Activated CD8-positive, alpha-beta memory T cell treated with anti-CD3 and anti-CD28 coated beads, Interleukin-2, amount 10 ng/mL, durations not matched to agents 7 days and 5 days (primary cell): Measurements from ENCODE around the gene KIF6. TPM values are rescaled to one million over a fixed set of nuclear protein-coding genes. Genes with fewer than 3 reads are reported as not detected.
"Not testable (repeated sequence)": the region's sequence is repeated elsewhere in the genome, so short reads cannot be mapped to it uniquely, and the experiment has no call there.

Experiments used
- ATAC-seq: fragments of 150-1000 bp; cut with Tn5 transposase; one replicate; pipeline ENCODE4 v1.10.0; 2021; ENCODE audit warnings: moderate library complexity
- CTCF ChIA-PET: fragments of 350-600 bp; sonication (Branson Sonifier 250); formaldehyde crosslinking; loops from one replicate; lab custom pipeline; 2021; ENCODE audit warnings: antibody characterized with exemption; lab: Charles Lee
- DNase-seq: peaks from one replicate; pipeline ENCODE4 v3.0.0-alpha.2; 2020
- H3K27ac Mint-ChIP-seq: one replicate; pipeline ENCODE4 v1.8.0; 2021; ENCODE audit warnings: mild to moderate bottlenecking, mixed read lengths
- H3K27me3 Mint-ChIP-seq: one replicate; pipeline ENCODE4 v1.8.0; 2021; ENCODE audit warnings: mixed read lengths
- H3K36me3 Mint-ChIP-seq: one replicate; pipeline ENCODE4 v1.8.0; 2021; ENCODE audit warnings: mild to moderate bottlenecking, mixed read lengths
- H3K4me1 Mint-ChIP-seq: one replicate; pipeline ENCODE4 v1.8.0; 2021; ENCODE audit warnings: mixed read lengths
- H3K4me3 Mint-ChIP-seq: one replicate; pipeline ENCODE4 v1.8.0; 2021; ENCODE audit warnings: mild to moderate bottlenecking, moderate library complexity, mixed read lengths
- H3K9me3 Mint-ChIP-seq: one replicate; pipeline ENCODE4 v1.8.0; 2022; ENCODE audit warnings: low read depth, mixed read lengths
- total RNA-seq, 2 experiments: library from RNA; stranded (reverse); gene quantifications; one replicate each; pipeline ENCODE4 v1.2.3, GENCODE V29; 2021

KIF6 gene
- total RNA-seq, 2 experiments from 2014 or later = not detected

DNA sequence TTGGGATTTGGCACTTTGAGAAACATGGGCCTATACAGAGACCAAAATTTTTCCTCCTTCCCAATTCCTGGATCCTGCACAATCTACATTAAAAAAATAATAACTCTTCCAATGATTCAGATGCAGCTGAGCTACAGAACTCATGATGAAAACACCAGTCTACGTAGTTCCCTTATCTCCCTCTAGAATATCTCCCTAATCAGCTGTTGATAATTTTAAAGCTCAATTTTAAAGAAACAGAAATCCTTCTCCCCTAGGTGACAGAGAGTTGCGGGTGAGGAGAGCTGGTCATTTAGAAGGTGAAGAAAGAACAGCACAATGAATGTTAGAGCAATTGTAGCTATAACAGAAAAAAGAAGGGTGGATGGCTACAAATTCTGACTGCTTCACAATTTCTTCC, 227.1 kb downstream of the KIF6 start:
- Mint-ChIP-seq H3K36me3 (no peaks in the 10 kb centered on the region), H3K27me3 (peaks cover 13% of the 10 kb centered on the region), H3K4me1 (no peaks in the 10 kb centered on the region), H3K4me3 (no peak overlapping the region), H3K9me3 (peaks cover 2% of the 10 kb centered on the region), H3K27ac (no peak overlapping the region)
- CTCF ChIA-PET = no interaction called here
- ATAC-seq = no peak
- DNase-seq = no peak

DNA sequence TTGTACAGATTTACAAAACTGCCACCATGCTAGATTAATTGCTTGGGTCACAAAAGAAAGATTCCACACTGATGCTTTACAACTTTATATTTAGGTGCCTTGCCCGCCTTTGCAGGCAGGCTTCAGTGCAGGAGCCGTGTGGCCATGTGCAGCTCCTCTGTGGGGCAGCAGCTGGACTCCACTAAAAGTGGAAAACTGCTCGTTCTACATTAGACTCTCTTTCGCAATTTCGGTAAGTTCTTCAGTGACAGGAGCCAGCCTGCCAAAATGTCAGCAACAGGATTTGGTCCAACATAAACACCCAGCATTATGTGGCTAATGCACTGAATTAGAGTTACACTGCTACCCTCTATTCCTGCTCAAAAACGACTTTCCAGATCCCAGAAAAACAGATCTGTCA, 228.3 kb downstream of the KIF6 start:
- Mint-ChIP-seq H3K27ac (no peak overlapping the region), H3K4me3 (no peak overlapping the region), H3K4me1 (no peaks in the 10 kb centered on the region), H3K36me3 (no peaks in the 10 kb centered on the region), H3K9me3 (peaks cover 2% of the 10 kb centered on the region), H3K27me3 (peaks cover 18% of the 10 kb centered on the region)
- CTCF ChIA-PET = no interaction called here
- ATAC-seq (no peak), DNase-seq (no peak)

DNA sequence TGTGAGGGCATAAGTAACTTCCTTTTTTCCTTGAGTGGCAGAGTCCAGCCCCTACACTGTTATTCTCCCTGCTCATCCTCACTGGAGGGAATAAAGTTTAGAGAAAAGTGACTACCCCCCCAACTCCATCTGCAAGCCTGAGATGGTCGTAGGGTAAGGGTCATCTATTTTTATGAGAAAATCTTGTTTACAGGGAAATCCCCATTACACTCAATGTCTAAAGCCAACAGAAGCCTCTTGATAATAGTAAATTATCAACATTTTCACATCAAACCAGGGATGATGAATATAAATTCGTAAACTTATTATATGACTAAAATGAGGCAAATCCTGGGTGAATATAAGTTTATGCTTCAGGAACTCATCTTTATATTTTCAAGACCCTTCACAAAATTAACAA, 228.8 kb downstream of the KIF6 start:
- DNase-seq (no peak), ATAC-seq (no peak)
- Mint-ChIP-seq H3K9me3 (peaks cover 1% of the 10 kb centered on the region), H3K36me3 (no peaks in the 10 kb centered on the region), H3K27ac (no peak overlapping the region), H3K27me3 (peaks cover 20% of the 10 kb centered on the region), H3K4me3 (no peak overlapping the region), H3K4me1 (no peaks in the 10 kb centered on the region)
- CTCF ChIA-PET = no interaction called here

DNA sequence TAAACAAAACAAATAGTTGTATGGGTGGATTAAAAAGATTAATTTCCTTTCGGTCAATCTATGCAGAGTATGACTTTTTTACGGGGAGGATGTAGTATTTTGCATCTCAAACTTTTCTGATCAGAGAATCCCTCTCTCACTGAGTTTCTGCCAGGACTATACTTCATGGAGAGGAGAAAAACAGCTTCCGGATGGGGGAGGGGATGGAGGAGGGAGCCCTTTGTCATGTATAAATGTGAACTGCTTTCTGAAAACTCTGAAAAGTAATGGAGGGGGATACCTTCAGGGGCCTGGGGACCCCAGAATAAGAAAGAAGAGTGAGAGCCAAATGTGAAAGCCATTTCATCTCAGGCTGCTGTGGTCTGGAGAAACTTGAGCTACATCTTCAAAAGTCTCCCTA, 229.6 kb downstream of the KIF6 start:
- no peaks in the 10 kb centered on the region for H3K9me3 Mint-ChIP-seq
- no peaks in the 10 kb centered on the region for H3K4me1 Mint-ChIP-seq
- H3K27ac Mint-ChIP-seq = no peak overlapping the region
- peaks cover 20% of the 10 kb centered on the region for H3K27me3 Mint-ChIP-seq
- no peaks in the 10 kb centered on the region for H3K36me3 Mint-ChIP-seq
- ATAC-seq = no peak
- H3K4me3 Mint-ChIP-seq = no peak overlapping the region
- DNase-seq = no peak
- CTCF ChIA-PET = no interaction called here

DNA sequence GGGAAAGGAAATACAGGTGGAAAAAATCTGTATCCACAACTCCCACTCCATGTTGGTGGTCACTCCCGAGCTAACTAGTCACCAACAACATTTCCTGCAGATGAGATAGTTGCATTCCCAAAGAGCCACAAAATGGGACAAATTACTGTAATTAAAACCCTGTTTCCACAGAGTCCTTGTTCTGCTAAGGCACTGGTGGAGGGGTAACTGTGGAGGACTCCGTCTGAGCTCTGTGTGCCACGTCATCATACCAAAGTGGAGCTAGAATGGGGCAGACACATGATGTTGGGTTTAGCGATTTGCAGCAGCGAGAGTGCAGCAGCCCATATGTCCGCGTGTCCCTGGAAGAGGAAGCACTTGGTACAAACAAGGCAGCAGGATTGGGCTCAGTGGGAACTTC, 230.2 kb downstream of the KIF6 start:
- ATAC-seq = no peak
- no peaks in the 10 kb centered on the region for H3K9me3 Mint-ChIP-seq

DNA sequence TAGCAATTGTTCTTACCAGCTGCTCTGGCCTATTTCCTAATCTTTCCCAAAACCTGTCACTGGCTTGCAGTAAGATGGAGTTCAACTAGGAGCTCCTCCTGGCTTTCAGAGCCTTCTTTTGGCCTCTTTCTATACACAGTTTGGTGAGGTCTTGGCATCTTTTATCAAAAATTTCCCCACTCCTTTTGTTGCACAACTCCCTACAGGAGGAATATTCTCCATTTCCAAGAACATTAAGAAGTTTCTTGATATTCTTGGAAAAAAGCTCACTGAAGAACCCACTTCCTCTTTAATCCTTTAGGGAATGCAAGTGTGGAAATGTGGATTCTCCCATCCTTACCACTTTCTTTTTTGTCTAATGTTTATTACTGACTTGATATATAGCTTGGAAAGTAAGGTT, 231.4 kb downstream of the KIF6 start:
- CTCF ChIA-PET = no interaction called here
- Mint-ChIP-seq H3K27ac (no peak overlapping the region), H3K4me1 (no peaks in the 10 kb centered on the region), H3K9me3 (no peaks in the 10 kb centered on the region), H3K27me3 (peaks cover 34% of the 10 kb centered on the region), H3K4me3 (no peak overlapping the region), H3K36me3 (no peaks in the 10 kb centered on the region)
- DNase-seq (no peak), ATAC-seq (no peak)

More for the DNA sequence above, 230.2 kb downstream of the KIF6 start:
- CTCF ChIA-PET = no interaction called here
- DNase-seq = no peak
- no peak overlapping the region for H3K27ac Mint-ChIP-seq
- H3K27me3 Mint-ChIP-seq = peaks cover 26% of the 10 kb centered on the region
- no peak overlapping the region for H3K4me3 Mint-ChIP-seq
- H3K4me1 Mint-ChIP-seq = no peaks in the 10 kb centered on the region
- H3K36me3 Mint-ChIP-seq = no peaks in the 10 kb centered on the region

DNA sequence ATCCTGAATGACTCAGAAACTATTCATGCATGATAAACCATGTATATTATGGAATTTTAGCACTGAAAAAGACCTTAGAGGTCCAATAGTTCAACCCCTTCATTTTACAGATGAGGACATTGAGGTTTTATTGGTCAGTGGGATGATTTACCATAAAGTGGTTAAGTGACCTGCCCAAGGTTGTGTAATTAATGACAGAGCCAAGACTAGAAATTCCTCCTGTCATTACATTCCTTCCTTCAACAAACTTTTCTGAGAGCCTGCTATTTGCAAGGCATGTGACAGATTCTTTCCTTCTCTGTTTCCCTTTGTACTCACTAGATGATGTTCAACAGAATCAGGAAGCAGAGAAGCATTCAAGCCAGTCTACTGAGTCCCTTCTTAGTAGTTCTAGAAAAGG, 232.0 kb downstream of the KIF6 start:
- Mint-ChIP-seq H3K4me1 (no peaks in the 10 kb centered on the region), H3K27me3 (peaks cover 35% of the 10 kb centered on the region), H3K4me3 (no peak overlapping the region), H3K9me3 (no peaks in the 10 kb centered on the region), H3K36me3 (no peaks in the 10 kb centered on the region), H3K27ac (no peak overlapping the region)
- ATAC-seq (no peak), DNase-seq (no peak)
- CTCF ChIA-PET = no interaction called here

DNA sequence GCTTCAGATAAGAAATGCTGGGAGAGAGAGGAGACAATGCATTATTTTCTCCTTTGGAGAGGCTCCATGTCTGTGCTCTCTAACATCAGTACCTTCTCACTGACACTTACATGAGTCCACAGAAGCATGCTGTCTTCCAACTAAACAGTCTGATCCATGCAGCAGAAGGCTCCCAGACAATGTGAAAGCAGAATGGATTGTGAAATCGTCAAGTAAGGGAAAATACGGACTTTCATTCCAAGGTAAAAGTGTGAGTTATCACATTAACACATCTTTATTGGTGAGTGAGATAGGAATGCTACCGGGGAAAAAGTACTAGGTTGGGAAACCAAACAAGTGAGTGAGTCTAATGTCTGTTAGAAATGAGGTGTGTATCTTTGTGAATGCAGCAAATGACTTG, 235.1 kb downstream of the KIF6 start:
- Mint-ChIP-seq H3K36me3 (no peaks in the 10 kb centered on the region), H3K9me3 (no peaks in the 10 kb centered on the region), H3K4me1 (no peaks in the 10 kb centered on the region), H3K4me3 (no peak overlapping the region), H3K27me3 (peaks cover 31% of the 10 kb centered on the region), H3K27ac (no peak overlapping the region)
- no peak for DNase-seq
- ATAC-seq = no peak
- CTCF ChIA-PET = no interaction called here

DNA sequence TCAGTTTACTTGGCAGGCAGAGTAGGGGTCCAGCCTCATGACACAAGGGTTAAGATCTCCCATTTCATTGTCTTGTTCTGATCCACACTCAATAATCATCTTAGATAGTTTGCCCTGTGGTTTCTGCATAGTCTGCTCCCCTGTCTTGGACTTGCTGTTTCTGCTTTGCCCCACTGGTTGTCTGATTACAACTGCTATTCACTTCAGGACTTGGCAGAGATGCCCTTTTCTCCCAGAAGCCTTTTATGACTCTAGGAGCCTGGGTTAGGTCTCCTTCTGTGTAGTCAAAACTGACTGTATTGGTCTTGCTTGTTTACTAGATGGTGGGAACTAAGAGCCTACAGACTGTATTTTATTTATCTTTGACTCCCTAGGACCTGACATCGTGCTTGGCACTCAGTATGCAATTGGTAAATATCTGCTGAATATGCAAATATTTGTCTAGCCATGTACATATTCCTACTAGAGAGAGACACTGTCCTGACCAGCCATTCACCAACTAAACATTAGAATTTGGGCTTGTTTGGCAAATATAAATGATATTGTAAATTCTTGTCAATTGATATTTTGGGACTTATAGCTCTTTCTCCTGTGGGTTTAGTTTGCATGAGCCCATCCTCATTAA, 236.8 kb downstream of the KIF6 start:
- Mint-ChIP-seq H3K9me3 (no peaks in the 10 kb centered on the region), H3K27ac (no peak overlapping the region), H3K36me3 (no peaks in the 10 kb centered on the region), H3K4me3 (no peak overlapping the region), H3K4me1 (no peaks in the 10 kb centered on the region), H3K27me3 (peaks cover 24% of the 10 kb centered on the region)
- DNase-seq = no peak
- CTCF ChIA-PET = no interaction called here
- ATAC-seq = no peak

DNA sequence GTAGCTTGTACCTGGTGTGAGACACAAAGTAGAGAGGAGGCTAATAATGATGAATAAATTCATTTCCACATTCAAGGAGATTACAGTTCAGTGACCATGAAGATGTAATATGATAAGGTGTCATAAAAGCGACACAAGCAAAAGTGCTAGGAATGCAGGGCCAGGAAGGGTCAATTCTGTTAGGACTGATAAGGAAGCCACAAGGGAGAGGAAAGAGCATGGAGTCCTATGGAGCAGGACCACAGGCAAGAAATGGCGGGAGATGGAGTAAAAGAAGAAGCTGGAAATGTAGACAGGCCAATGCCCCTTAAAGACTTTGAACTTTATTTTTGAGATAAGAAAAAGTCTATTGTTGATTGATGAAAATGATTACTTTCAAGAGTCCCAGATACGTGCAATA, 240.9 kb downstream of the KIF6 start:
- CTCF ChIA-PET = no interaction called here
- no peak overlapping the region for H3K27ac Mint-ChIP-seq
- H3K4me3 Mint-ChIP-seq = no peak overlapping the region

DNA sequence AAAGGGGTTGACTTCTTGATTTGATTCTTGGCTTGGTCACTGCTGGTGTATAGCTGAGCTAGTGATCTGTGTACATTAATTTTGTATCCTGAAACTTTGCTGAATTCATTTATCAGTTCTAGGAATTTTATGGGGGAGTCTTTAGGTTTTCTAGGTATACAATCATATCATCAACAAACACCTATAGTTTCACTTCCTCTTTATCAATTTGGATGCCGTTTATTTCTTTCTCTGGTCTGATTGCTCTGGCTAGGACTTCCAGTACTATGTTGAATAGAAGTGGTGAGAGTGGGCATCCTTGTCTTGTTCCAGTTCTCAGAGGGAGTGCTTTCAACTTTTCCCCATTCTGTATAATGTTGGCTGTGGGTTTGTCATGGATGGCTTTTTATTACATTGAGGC, 245.4 kb downstream of the KIF6 start:
- H3K27me3 Mint-ChIP-seq = peaks cover 19% of the 10 kb centered on the region
- H3K27ac Mint-ChIP-seq, CTCF ChIA-PET, DNase-seq, H3K36me3 Mint-ChIP-seq, ATAC-seq, H3K4me3 Mint-ChIP-seq, H3K9me3 Mint-ChIP-seq, H3K4me1 Mint-ChIP-seq: not testable (repeated sequence)

More for the DNA sequence above, 240.9 kb downstream of the KIF6 start:
- no peaks in the 10 kb centered on the region for H3K9me3 Mint-ChIP-seq
- H3K27me3 Mint-ChIP-seq = peaks cover 17% of the 10 kb centered on the region
- H3K36me3 Mint-ChIP-seq = no peaks in the 10 kb centered on the region
- DNase-seq (no peak), ATAC-seq (no peak)
- H3K4me1 Mint-ChIP-seq = peaks cover 4% of the 10 kb centered on the region

DNA sequence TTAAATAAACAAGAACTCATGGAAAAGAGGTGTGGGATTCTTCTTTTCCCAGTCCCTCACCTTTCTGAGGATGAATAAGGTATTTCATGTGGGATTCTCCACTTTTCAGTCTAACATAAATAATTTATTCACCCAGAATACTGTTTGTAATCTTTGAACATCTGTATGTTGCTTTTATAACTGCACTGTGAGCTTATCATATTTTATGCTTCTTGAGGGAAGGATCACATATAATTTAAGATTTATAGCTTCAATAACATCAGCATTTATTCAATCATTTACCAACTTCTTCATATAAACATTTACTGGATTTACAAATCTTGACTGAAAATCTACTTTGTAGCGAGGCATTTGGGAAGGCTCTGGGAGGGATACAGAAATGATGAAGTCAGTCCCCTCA, 248.5 kb downstream of the KIF6 start:
- H3K36me3 Mint-ChIP-seq = no peaks in the 10 kb centered on the region
- no peaks in the 10 kb centered on the region for H3K9me3 Mint-ChIP-seq
- ATAC-seq (no peak), DNase-seq (no peak)
- H3K4me3 Mint-ChIP-seq = no peak overlapping the region
- H3K27me3 Mint-ChIP-seq = peaks cover 15% of the 10 kb centered on the region
- peaks cover 13% of the 10 kb centered on the region for H3K4me1 Mint-ChIP-seq
- CTCF ChIA-PET = no interaction called here
- H3K27ac Mint-ChIP-seq = no peak overlapping the region

DNA sequence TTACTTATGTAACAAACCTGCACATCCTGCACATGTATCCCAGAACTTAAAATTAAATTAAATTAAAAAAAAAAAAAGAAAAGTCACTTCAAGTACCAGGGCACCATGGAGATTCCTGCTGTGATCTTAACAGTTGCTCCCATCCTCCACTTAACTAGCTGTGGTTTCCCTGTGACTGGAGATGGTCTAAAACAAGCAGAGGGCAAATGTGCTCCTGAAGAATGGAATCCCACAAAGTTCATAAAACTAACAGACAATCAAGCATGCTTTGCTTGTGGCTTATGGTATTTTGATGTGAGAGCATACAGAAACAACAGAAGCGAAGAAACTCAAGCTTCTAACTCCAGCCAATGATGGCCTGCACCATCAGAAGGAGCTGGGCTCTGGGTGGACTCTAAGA, 249.1 kb downstream of the KIF6 start:
- ATAC-seq (no peak), DNase-seq (no peak)
- H3K27me3 Mint-ChIP-seq = peaks cover 15% of the 10 kb centered on the region
- no peak overlapping the region for H3K27ac Mint-ChIP-seq
- peaks cover 13% of the 10 kb centered on the region for H3K4me1 Mint-ChIP-seq
- no peak overlapping the region for H3K4me3 Mint-ChIP-seq
- CTCF ChIA-PET = no interaction called here
- no peaks in the 10 kb centered on the region for H3K36me3 Mint-ChIP-seq
- no peaks in the 10 kb centered on the region for H3K9me3 Mint-ChIP-seq

DNA sequence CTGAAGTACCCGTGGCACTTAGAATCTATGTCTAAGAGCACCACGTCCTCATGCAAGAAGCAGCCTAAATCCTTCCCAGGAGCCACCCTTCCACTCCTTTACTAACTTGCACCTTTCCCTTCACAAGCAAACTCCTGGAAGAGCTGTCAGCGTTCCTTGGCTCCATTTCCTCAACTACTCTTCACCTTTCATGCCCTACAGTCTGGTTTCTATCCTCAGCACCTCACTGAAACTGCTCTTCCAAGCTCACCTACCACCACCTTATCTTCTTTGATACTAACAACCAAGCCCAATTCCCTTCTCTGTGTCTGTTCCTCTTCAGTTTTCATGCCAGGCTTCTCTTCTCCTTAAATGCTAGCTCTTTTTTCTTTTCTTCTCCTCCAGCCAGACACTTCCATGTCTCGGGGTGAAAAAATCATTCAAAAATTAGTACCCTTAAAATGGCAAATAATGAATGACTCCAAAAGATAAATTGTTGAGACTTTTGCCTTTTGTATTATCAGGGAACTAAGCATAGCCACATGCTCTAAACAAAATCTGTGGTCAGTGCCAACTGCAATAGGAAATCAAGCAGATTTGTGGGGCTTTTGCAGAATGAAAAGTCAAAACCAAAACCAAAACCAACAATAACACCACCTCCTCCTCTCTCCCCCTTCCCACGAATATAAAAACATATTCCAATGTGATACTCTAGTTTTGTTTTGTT, 253.1 kb downstream of the KIF6 start:
- no peak overlapping the region for H3K27ac Mint-ChIP-seq
- H3K27me3 Mint-ChIP-seq = peaks cover 4% of the 10 kb centered on the region
- H3K4me1 Mint-ChIP-seq = peaks cover 9% of the 10 kb centered on the region
- DNase-seq (no peak), ATAC-seq (no peak)
- CTCF ChIA-PET = no interaction called here
- no peaks in the 10 kb centered on the region for H3K9me3 Mint-ChIP-seq
- no peak overlapping the region for H3K4me3 Mint-ChIP-seq
- H3K36me3 Mint-ChIP-seq = no peaks in the 10 kb centered on the region
